Esophagus muscularis mucosa (tissue), 4 donors: ENCODE results near the gene EGF.

Source experiments
- EP300 ChIP-seq: sonication (generic); formaldehyde crosslinking; IDR thresholded peaks from one replicate; pipeline ENCODE4 v1.6.1; 2017; ENCODE audit warnings: antibody characterized with exemption
- POLR2A ChIP-seq: fragments of 450-650 bp; IDR thresholded peaks from one replicate; pipeline ENCODE4 v1.6.1; 2017; ENCODE audit warnings: antibody characterized with exemption, moderate library complexity, mild to moderate bottlenecking, low read depth
- TF ChIP-seq, protein P1 (sequence below), 3 experiments: fragments of 200-600 bp in 2 of 3; fragments of 450-650 bp in 1 of 3; sonication (generic) in 2 of 3; IDR thresholded peaks; one replicate each; pipeline ENCODE4 v1.5.1; 2017 to 2019; ENCODE audit warnings: antibody characterized with exemption in 3 of 3, mild to moderate bottlenecking in 2 of 3, moderate library complexity in 1 of 3

DNA sequence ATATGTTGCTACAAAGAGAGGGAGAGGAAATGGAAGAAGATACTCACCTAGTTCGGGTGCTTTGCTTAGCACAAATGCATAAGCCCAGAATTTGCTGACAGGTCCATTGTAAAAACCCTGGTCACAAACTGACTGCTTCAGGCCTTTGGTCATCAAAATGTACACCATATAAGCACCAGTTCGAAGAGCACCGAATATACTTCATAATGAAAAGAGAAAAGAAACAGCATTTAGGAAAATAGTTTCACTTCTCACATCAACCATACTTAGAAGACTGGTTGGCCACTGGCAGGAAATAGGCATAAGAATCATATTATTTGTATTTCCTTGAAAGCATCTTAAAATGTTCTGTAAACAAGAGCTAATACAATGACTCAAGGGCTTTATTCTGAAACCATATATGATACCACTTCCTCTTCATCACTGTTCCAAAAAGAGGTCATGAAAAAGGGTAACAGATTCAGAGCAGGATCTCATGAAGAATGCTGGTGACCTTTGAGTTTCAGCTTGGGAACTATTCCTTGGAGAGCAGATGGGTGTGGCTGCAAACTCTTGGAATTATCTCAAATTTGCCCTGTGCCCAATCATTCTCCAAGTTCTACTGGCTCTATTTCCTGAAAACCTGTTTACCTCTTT, 147.0 kb downstream of the EGF start:
- TF ChIP-seq, protein P1, sequence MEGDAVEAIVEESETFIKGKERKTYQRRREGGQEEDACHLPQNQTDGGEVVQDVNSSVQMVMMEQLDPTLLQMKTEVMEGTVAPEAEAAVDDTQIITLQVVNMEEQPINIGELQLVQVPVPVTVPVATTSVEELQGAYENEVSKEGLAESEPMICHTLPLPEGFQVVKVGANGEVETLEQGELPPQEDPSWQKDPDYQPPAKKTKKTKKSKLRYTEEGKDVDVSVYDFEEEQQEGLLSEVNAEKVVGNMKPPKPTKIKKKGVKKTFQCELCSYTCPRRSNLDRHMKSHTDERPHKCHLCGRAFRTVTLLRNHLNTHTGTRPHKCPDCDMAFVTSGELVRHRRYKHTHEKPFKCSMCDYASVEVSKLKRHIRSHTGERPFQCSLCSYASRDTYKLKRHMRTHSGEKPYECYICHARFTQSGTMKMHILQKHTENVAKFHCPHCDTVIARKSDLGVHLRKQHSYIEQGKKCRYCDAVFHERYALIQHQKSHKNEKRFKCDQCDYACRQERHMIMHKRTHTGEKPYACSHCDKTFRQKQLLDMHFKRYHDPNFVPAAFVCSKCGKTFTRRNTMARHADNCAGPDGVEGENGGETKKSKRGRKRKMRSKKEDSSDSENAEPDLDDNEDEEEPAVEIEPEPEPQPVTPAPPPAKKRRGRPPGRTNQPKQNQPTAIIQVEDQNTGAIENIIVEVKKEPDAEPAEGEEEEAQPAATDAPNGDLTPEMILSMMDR (IDR thresholded peaks at IDR 0.05): no peak
- TF ChIP-seq POLR2A: no peak
- TF ChIP-seq EP300: no peak
